HCT116 (cell line): ENCODE data around the gene SEMA3C. TPM values are rescaled to one million over a fixed set of nuclear protein-coding genes. Genes with fewer than 3 reads are reported as not detected.

ENCODE experiments used
- ATAC-seq: fragments of 200-7000 bp; cut with Tn5 transposase; 2 replicates; pipeline ENCODE4 v1.9.1; 2020; ENCODE audit warnings: mild to moderate bottlenecking, moderate library complexity
- BruUV-seq: library from RNA; stranded (reverse); fragments of 400-500 nt; replicated peaks from 2 replicates; lab custom pipeline; 2021; lab: Mats Ljungman, UMichigan
- CTCF ChIA-PET: fragments of 300-600 bp; sonication (Branson Sonifier 250); formaldehyde crosslinking; loops from one replicate; lab custom pipeline; 2021; ENCODE audit warnings: antibody characterized with exemption; lab: Charles Lee
- POLR2A ChIA-PET: fragments of 300-600, 350-600 bp; sonication (Branson Sonifier 250); formaldehyde crosslinking; loops from one replicate; lab custom pipeline; 2021; ENCODE audit warnings: antibody characterized with exemption; lab: Charles Lee
- RAD21 ChIA-PET, 2 experiments: fragments of 300-600 bp; sonication (Branson Sonifier 250); formaldehyde crosslinking; loops; one replicate each; lab custom pipeline; 2023; ENCODE audit warnings: low total read pairs in 2 of 2; ENCODE audit not compliant: uncharacterized antibody in 2 of 2, unreplicated experiment in 2 of 2, low non-redundant PET in 1 of 2; lab: Charles Lee
- DNase-seq: peaks from one replicate; pipeline ENCODE4 v3.0.0-alpha.2; 2010; ENCODE audit warnings: low read depth, low spot score
- H2AFZ ChIP-seq: fragments of 200-600 bp; shearing (Covaris generic), sonication (generic); 2 replicates; pipeline ENCODE4 v1.6.1; 2017; ENCODE audit warnings: low read depth, mixed run types, mixed read lengths, antibody characterized with exemption, low read length; ENCODE audit not compliant: poor library complexity, severe bottlenecking
- H3K27ac ChIP-seq: 2 replicates; pipeline ENCODE4 v1.5.1; 2012; ENCODE audit warnings: low read depth, low read length
- H3K27me3 ChIP-seq: fragments of 200-600 bp; sonication (generic); 2 replicates; pipeline ENCODE4 v1.6.1; 2016; ENCODE audit warnings: mixed run types, low read length, mixed read lengths; ENCODE audit not compliant: insufficient read depth
- H3K36me3 ChIP-seq, 2 experiments: fragments of 200-500 bp in 1 of 2; fragments of 200-600 bp in 1 of 2; sonication (Bioruptor generic) in 1 of 2; sonication (generic) in 1 of 2; 2 replicates each; pipeline versions ENCODE4 v1.5.1 to v1.6.1; 2014 to 2016; ENCODE audit warnings: low read length in 2 of 2, inconsistent platforms in 1 of 2, mixed read lengths in 1 of 2, mixed run types in 1 of 2; ENCODE audit not compliant: insufficient read depth in 2 of 2, control insufficient read depth in 1 of 2
- H3K4me1 ChIP-seq, 2 experiments: fragments of 200-600 bp in 1 of 2; sonication (generic) in 1 of 2; 2 replicates each; pipeline versions ENCODE4 v1.5.1 to v1.6.1; 2012 to 2017; ENCODE audit warnings: low read length in 2 of 2, inconsistent platforms in 1 of 2, mild to moderate bottlenecking in 1 of 2, mixed read lengths in 1 of 2, mixed run types in 1 of 2, moderate library complexity in 1 of 2; ENCODE audit not compliant: insufficient read depth in 2 of 2, control insufficient read depth in 1 of 2
- H3K4me2 ChIP-seq: fragments of 200-600 bp; sonication (generic); 2 replicates; pipeline ENCODE4 v1.6.1; 2017; ENCODE audit warnings: mixed run types, low read length, mixed read lengths
- H3K4me3 ChIP-seq, 2 experiments: fragments of 200-600 bp in 1 of 2; sonication (generic) in 1 of 2; replicated peaks in 1 of 2; 2 replicates each; pipeline ENCODE4 v1.5.1; 2011 to 2016; ENCODE audit warnings: low read length in 2 of 2, control low read depth in 1 of 2, low read depth in 1 of 2, mild to moderate bottlenecking in 1 of 2, mixed read lengths in 1 of 2, mixed run types in 1 of 2
- H3K79me2 ChIP-seq: fragments of 200-600 bp; sonication (generic); 2 replicates; pipeline ENCODE4 v1.6.1; 2017; ENCODE audit warnings: mild to moderate bottlenecking, mixed run types, low read length, moderate library complexity, mixed read lengths; ENCODE audit not compliant: insufficient read depth
- H3K9ac ChIP-seq: fragments of 200-600 bp; sonication (generic); 2 replicates; pipeline ENCODE4 v1.6.1; 2016; ENCODE audit warnings: low read length, mixed read lengths
- H3K9me2 ChIP-seq: fragments of 200-600 bp; sonication (generic), shearing (Covaris generic); 2 replicates; pipeline ENCODE4 v1.6.1; 2017; ENCODE audit warnings: mixed run types, mild to moderate bottlenecking, moderate library complexity; ENCODE audit not compliant: insufficient read depth
- H3K9me3 ChIP-seq, 2 experiments: fragments of 200-500 bp in 1 of 2; fragments of 200-600 bp in 1 of 2; sonication (Bioruptor generic) in 1 of 2; sonication (generic) in 1 of 2; 2 replicates each; pipeline ENCODE4 v1.6.1; 2014 to 2017; ENCODE audit warnings: low read length in 2 of 2, mixed read lengths in 2 of 2, inconsistent platforms in 1 of 2, low read depth in 1 of 2, mild to moderate bottlenecking in 1 of 2, mixed run types in 1 of 2, moderate library complexity in 1 of 2; ENCODE audit not compliant: control insufficient read depth in 1 of 2, insufficient read depth in 1 of 2
- H4K20me1 ChIP-seq: fragments of 200-600 bp; sonication (generic), shearing (Covaris generic); 2 replicates; pipeline ENCODE4 v1.6.1; 2017; ENCODE audit warnings: mixed run types, mild to moderate bottlenecking, moderate library complexity; ENCODE audit not compliant: insufficient read depth
- ATF3 ChIP-seq: IDR thresholded peaks from 2 replicates; pipeline ENCODE4 v1.6.1; 2012
- CBX3 ChIP-seq: IDR thresholded peaks from 2 replicates; pipeline ENCODE4 v1.6.1; 2012; ENCODE audit warnings: low read depth
- CEBPB ChIP-seq: IDR thresholded peaks from 2 replicates; pipeline ENCODE4 v1.6.1; 2012; ENCODE audit warnings: low read depth
- EGR1 ChIP-seq: IDR thresholded peaks from 2 replicates; pipeline ENCODE4 v1.6.1; 2012; ENCODE audit warnings: low read depth
- ELF1 ChIP-seq: IDR thresholded peaks from 2 replicates; pipeline ENCODE4 v1.6.1; 2012; ENCODE audit warnings: low read depth, borderline replicate concordance
- EZH2phosphoT487 ChIP-seq: fragments of 200-600 bp; IDR thresholded peaks from 2 replicates; pipeline ENCODE4 v1.6.1; 2018; ENCODE audit warnings: antibody characterized with exemption, borderline replicate concordance
- JUND ChIP-seq: IDR thresholded peaks from 2 replicates; pipeline ENCODE4 v1.6.1; 2012
- MAX ChIP-seq: IDR thresholded peaks from 2 replicates; pipeline ENCODE4 v1.6.1; 2012
- POLR2A ChIP-seq: IDR thresholded peaks from 2 replicates; pipeline ENCODE4 v1.7.0; 2011; ENCODE audit warnings: borderline replicate concordance; ENCODE audit not compliant: insufficient read depth, insufficient read length; ENCODE audit errors: extremely low read depth
- RAD21 ChIP-seq: IDR thresholded peaks from 2 replicates; pipeline ENCODE4 v1.6.1; 2012; ENCODE audit warnings: low read depth, mild to moderate bottlenecking
- REST ChIP-seq: IDR thresholded peaks from 2 replicates; pipeline ENCODE4 v1.6.1; 2012; ENCODE audit warnings: low read depth
- SIN3A ChIP-seq: IDR thresholded peaks from 2 replicates; pipeline ENCODE4 v1.6.1; 2012; ENCODE audit warnings: low read depth
- SP1 ChIP-seq: IDR thresholded peaks from 2 replicates; pipeline ENCODE4 v1.6.1; 2012; ENCODE audit warnings: low read depth
- SRF ChIP-seq: IDR thresholded peaks from 2 replicates; pipeline ENCODE4 v1.6.1; 2012; ENCODE audit warnings: low read depth
- TCF7L2 ChIP-seq: IDR thresholded peaks from 2 replicates; pipeline ENCODE4 v1.7.0; 2011; ENCODE audit warnings: borderline replicate concordance, inconsistent platforms; ENCODE audit not compliant: insufficient read depth, insufficient read length; ENCODE audit errors: extremely low read depth
- ZBTB33 ChIP-seq: IDR thresholded peaks from 2 replicates; pipeline ENCODE4 v1.6.1; 2011; ENCODE audit warnings: mild to moderate bottlenecking, low read length, moderate library complexity; ENCODE audit not compliant: insufficient replicate concordance; ENCODE audit errors: extremely low read depth
- ZFX ChIP-seq: fragments of 450-650 bp; IDR thresholded peaks from 2 replicates; pipeline ENCODE4 v1.6.1; 2017
- intact Hi-C: fragments of 100-400 bp; cut with micrococcal nuclease; formaldehyde crosslinking; loops from 2 replicates; pipeline ENCODE4 v1.10.0; 2022
- total RNA-seq: library from RNA; stranded (reverse); gene quantifications from one replicate; pipeline ENCODE4 v1.2.1, GENCODE V29; 2021; ENCODE audit not compliant: unreplicated experiment

Gene SEMA3C
- total RNA-seq, 1 experiment from 2014 or later = 25.3 TPM

GRCh38 chr7:80949449-80949848 is 30.6 kb upstream of the SEMA3C start:
- no peaks in the 10 kb centered on the region for H3K4me1 ChIP-seq
- BruUV-seq = no TSS peak
- H3K27me3 ChIP-seq = no peaks in the 10 kb centered on the region
- ChIA-PET RAD21 (no interaction called here), CTCF (no interaction called here), POLR2A (no interaction called here)
- H3K36me3 ChIP-seq = no peaks in the 10 kb centered on the region
- H3K27ac ChIP-seq = no peak overlapping the region
- ATAC-seq (no peak), DNase-seq (no peak)
- no peaks in the 10 kb centered on the region for H3K9me2 ChIP-seq
- intact Hi-C loops = no loop called here
- no peak overlapping the region for H2AFZ ChIP-seq
- H3K9ac ChIP-seq = no peak overlapping the region
- no peak overlapping the region for H3K4me2 ChIP-seq
- no peaks in the 10 kb centered on the region for H3K9me3 ChIP-seq
- no peaks in the 10 kb centered on the region for H4K20me1 ChIP-seq
- TF ChIP-seq ZBTB33 (no peak), ZFX (no peak), ATF3 (no peak), ELF1 (no peak), TCF7L2 (no peak), EZH2phosphoT487 (no peak), MAX (no peak), CBX3 (no peak), REST (no peak), JUND (no peak), RAD21 (no peak), EGR1 (no peak), SIN3A (no peak), SRF (no peak), POLR2A (no peak), SP1 (no peak), CEBPB (no peak)
- H3K79me2 ChIP-seq = no peaks in the 10 kb centered on the region
- no peak overlapping the region for H3K4me3 ChIP-seq
